Esophagus squamous epithelium (tissue), 4 donors: ENCODE measurements around the gene TXNL1.

ENCODE experiments used
- POLR2A ChIP-seq, 4 donors: fragments of 450-650 bp; IDR thresholded peaks; one replicate each; pipeline ENCODE4 v1.6.1; 2017; ENCODE audit warnings: antibody characterized with exemption in 4 of 4, mild to moderate bottlenecking in 4 of 4, moderate library complexity in 3 of 4
- TF ChIP-seq, protein P1 (sequence below), 6 experiments: fragments of 450-650 bp in 4 of 6; fragments of 200-600 bp in 2 of 6; sonication (generic) in 2 of 6; IDR thresholded peaks; one replicate each; pipeline ENCODE4 v1.5.1; 2016 to 2019; ENCODE audit warnings: antibody characterized with exemption in 6 of 6, mild to moderate bottlenecking in 4 of 6, moderate library complexity in 4 of 6

DNA sequence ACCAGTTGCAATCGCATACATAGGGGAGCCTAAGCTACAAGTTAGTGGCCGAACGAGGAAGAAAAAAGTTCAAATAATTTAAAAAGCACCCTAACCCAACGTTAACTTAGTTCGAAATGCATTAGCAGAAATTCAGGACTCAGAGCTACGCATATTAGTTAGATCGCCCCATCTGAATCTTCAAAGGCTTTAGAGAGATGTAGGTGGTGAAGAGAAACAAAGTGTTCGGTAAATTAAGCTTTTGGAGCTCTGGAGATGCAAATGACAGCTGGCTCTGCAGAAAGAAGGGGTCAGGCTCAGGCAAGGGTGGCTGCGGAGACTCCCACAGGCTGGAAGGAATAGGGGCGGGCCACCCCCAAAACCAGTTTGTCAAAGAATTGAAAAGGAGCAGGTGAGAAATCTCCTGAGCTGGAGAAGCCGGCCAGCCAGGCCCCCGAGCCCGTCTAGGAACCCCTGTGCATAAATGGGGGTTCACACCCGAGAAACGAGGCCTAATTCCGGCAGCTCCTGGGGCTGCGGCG, 621 bp downstream of the TXNL1 start:
- TF ChIP-seq, protein P1, sequence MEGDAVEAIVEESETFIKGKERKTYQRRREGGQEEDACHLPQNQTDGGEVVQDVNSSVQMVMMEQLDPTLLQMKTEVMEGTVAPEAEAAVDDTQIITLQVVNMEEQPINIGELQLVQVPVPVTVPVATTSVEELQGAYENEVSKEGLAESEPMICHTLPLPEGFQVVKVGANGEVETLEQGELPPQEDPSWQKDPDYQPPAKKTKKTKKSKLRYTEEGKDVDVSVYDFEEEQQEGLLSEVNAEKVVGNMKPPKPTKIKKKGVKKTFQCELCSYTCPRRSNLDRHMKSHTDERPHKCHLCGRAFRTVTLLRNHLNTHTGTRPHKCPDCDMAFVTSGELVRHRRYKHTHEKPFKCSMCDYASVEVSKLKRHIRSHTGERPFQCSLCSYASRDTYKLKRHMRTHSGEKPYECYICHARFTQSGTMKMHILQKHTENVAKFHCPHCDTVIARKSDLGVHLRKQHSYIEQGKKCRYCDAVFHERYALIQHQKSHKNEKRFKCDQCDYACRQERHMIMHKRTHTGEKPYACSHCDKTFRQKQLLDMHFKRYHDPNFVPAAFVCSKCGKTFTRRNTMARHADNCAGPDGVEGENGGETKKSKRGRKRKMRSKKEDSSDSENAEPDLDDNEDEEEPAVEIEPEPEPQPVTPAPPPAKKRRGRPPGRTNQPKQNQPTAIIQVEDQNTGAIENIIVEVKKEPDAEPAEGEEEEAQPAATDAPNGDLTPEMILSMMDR (IDR thresholded peaks at IDR 0.05): no peak
- TF ChIP-seq POLR2A (IDR thresholded peaks at IDR 0.05): no peak
